ENCODE data around the gene LMNA.

DNA sequence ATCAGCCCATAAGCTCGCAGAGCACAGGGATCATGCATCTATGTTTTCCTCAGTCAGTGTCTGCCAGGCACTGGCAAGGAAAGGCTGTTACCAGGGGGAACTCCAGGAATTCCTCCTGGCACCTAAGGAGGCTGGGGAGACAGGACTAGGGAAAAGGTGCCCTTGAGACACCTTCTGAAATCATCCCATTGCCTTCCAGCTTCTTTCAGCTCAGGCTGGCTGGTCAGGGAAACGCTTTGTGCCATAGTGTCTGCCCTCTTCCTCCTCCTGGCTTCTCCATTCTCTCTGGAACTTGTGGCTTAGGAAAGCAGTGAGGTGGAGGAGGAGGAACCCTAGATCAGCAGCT is 13.8 kb downstream of the LMNA start:
- TF ChIP-seq GABPA (IDR thresholded peaks at IDR 0.05; ENCODE audit: low read depth) (no peak), POLR2AphosphoS5 (IDR thresholded peaks at IDR 0.05; ENCODE audit: low read depth, low read length) (no peak), YY1 (IDR thresholded peaks at IDR 0.05; ENCODE audit: low read depth) (no peak), MXI1 (IDR thresholded peaks at IDR 0.05; ENCODE audit: low read depth, low read length) (no peak)
- TF ChIP-seq, protein P1, sequence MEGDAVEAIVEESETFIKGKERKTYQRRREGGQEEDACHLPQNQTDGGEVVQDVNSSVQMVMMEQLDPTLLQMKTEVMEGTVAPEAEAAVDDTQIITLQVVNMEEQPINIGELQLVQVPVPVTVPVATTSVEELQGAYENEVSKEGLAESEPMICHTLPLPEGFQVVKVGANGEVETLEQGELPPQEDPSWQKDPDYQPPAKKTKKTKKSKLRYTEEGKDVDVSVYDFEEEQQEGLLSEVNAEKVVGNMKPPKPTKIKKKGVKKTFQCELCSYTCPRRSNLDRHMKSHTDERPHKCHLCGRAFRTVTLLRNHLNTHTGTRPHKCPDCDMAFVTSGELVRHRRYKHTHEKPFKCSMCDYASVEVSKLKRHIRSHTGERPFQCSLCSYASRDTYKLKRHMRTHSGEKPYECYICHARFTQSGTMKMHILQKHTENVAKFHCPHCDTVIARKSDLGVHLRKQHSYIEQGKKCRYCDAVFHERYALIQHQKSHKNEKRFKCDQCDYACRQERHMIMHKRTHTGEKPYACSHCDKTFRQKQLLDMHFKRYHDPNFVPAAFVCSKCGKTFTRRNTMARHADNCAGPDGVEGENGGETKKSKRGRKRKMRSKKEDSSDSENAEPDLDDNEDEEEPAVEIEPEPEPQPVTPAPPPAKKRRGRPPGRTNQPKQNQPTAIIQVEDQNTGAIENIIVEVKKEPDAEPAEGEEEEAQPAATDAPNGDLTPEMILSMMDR (IDR thresholded peaks at IDR 0.05), result no peak

All from SK-N-SH (cell line).